SK-N-SH treated with all-trans-retinoic acid at 6 μM for 48 hours (cell line): ENCODE measurements around the gene FLT4.

Source experiments
- CREB5 ChIP-seq: fragments of 250-450 bp; sonication (Bioruptor Pico); IDR thresholded peaks from 2 replicates; pipeline ENCODE4 v1.5.1; 2020; ENCODE audit warnings: low read depth, mild to moderate bottlenecking, moderate library complexity
- ESRRG ChIP-seq: fragments of 250-450 bp; sonication (Bioruptor Pico); IDR thresholded peaks from 2 replicates; pipeline ENCODE4 v1.6.1; 2021; ENCODE audit warnings: mild to moderate bottlenecking
- ISL1 ChIP-seq: fragments of 250-450 bp; sonication (Bioruptor Pico); IDR thresholded peaks from 2 replicates; pipeline ENCODE4 v2.1.2; 2022; ENCODE audit warnings: mild to moderate bottlenecking, moderate library complexity
- PATZ1 ChIP-seq: fragments of 250-450 bp; sonication (Bioruptor Pico); IDR thresholded peaks from 2 replicates; pipeline ENCODE4 v1.8.0; 2020; ENCODE audit warnings: mild to moderate bottlenecking, moderate library complexity, borderline replicate concordance
- SNAI2 ChIP-seq: fragments of 250-450 bp; sonication (Bioruptor Pico); IDR thresholded peaks from 2 replicates; pipeline ENCODE4 v1.5.0; 2020; ENCODE audit warnings: mild to moderate bottlenecking, moderate library complexity
- TCF4 ChIP-seq: fragments of 250-450 bp; sonication (Bioruptor Pico); IDR thresholded peaks from 2 replicates; pipeline ENCODE4 v1.8.0; 2021; ENCODE audit warnings: mild to moderate bottlenecking, moderate library complexity, borderline replicate concordance
- ZFP3 ChIP-seq: fragments of 250-450 bp; sonication (Bioruptor Pico); IDR thresholded peaks from 2 replicates; pipeline ENCODE4 v1.5.0; 2020; ENCODE audit warnings: mild to moderate bottlenecking, moderate library complexity
- ZFP30 ChIP-seq: fragments of 450-650 bp; formaldehyde crosslinking; IDR thresholded peaks from 2 replicates; pipeline ENCODE4 v1.5.0; 2022; ENCODE audit warnings: mild to moderate bottlenecking, moderate library complexity
- ZNF8 ChIP-seq: fragments of 450-650 bp; formaldehyde crosslinking; IDR thresholded peaks from 2 replicates; pipeline ENCODE4 v1.5.0; 2020; ENCODE audit warnings: mild to moderate bottlenecking, moderate library complexity

GRCh38 chr5:180628827-180629750, 20.3 kb downstream of the FLT4 start:
- no peak for TF ChIP-seq PATZ1 (CRISPR knock-in tag)
- no peak for TF ChIP-seq TCF4 (CRISPR knock-in tag)
- TF ChIP-seq CREB5 (CRISPR knock-in tag), result no peak
- no peak for TF ChIP-seq ZFP3
- no peak for TF ChIP-seq ZNF8 (CRISPR knock-in tag)
- no peak for TF ChIP-seq SNAI2 (CRISPR knock-in tag)
- TF ChIP-seq ISL1, result no peak
- no peak for TF ChIP-seq ZFP30 (CRISPR knock-in tag)
- TF ChIP-seq ESRRG (CRISPR knock-in tag), result no peak
